ACC112 (cell line): ENCODE results near the gene AARSD1.

ENCODE experiments used
- H2AFZ ChIP-seq: fragments of 200-600 bp; sonication (generic); one replicate; pipeline ENCODE4 v1.6.0; 2017; ENCODE audit warnings: antibody characterized with exemption, low read length; ENCODE audit not compliant: unreplicated experiment
- H3K27ac ChIP-seq: fragments of 200-600 bp; sonication (generic); 2 replicates; pipeline ENCODE4 v1.5.1; 2014; ENCODE audit warnings: low read depth, mild to moderate bottlenecking, antibody characterized with exemption, low read length, moderate library complexity
- H3K27me3 ChIP-seq: fragments of 200-600 bp; sonication (generic); 2 replicates; pipeline ENCODE4 v1.6.1; 2014; ENCODE audit warnings: mild to moderate bottlenecking, antibody characterized with exemption, low read length, moderate library complexity, mixed read lengths; ENCODE audit not compliant: insufficient read depth
- H3K36me3 ChIP-seq: fragments of 200-600 bp; sonication (generic); 2 replicates; pipeline ENCODE4 v1.6.1; 2016; ENCODE audit warnings: mild to moderate bottlenecking, antibody characterized with exemption, low read length, moderate library complexity, mixed read lengths; ENCODE audit not compliant: insufficient read depth
- H3K4me1 ChIP-seq: fragments of 200-600 bp; sonication (generic); one replicate; pipeline ENCODE4 v1.6.1; 2016; ENCODE audit warnings: low read length, mixed read lengths; ENCODE audit not compliant: insufficient read depth, unreplicated experiment, control insufficient read depth
- H3K4me3 ChIP-seq: fragments of 200-600 bp; sonication (generic); 2 replicates; pipeline ENCODE4 v1.5.1; 2014; ENCODE audit warnings: mild to moderate bottlenecking, low read depth, low read length
- H3K79me2 ChIP-seq: fragments of 200-600 bp; sonication (generic); one replicate; pipeline ENCODE4 v1.6.0; 2016; ENCODE audit warnings: low read length; ENCODE audit not compliant: control insufficient read depth, unreplicated experiment, insufficient read depth

Gene AARSD1

GRCh38 chr17:42906772-42907446 is 57.3 kb downstream of the AARSD1 start:
- Histone ChIP-seq H3K4me1 (no peaks in the 10 kb centered on the region), H2AFZ (no peak overlapping the region), H3K27me3 (peaks cover 34% of the 10 kb centered on the region), H3K27ac (no peak overlapping the region), H3K36me3 (no peaks in the 10 kb centered on the region), H3K4me3 (no peak overlapping the region), H3K79me2 (no peaks in the 10 kb centered on the region)

- peaks cover 26% of the 10 kb centered on the region for H3K27me3 ChIP-seq
- H3K27ac ChIP-seq: no peak overlapping the region
- H3K79me2 ChIP-seq: no peaks in the 10 kb centered on the region
- no peaks in the 10 kb centered on the region for H3K36me3 ChIP-seq
- H2AFZ ChIP-seq: no peak overlapping the region
- no peaks in the 10 kb centered on the region for H3K4me1 ChIP-seq
- H3K4me3 ChIP-seq: no peak overlapping the region
Observed at GRCh38 chr17:42904110-42904469, 60.2 kb downstream of the AARSD1 start.

- no peak overlapping the region for H3K27ac ChIP-seq
Observed at GRCh38 chr17:42901535-42902229, 62.6 kb downstream of the AARSD1 start.

More at GRCh38 chr17:42901535-42902229, 62.6 kb downstream of the AARSD1 start:
- H3K79me2 ChIP-seq: no peaks in the 10 kb centered on the region
- H3K4me3 ChIP-seq: no peak overlapping the region
- H2AFZ ChIP-seq: no peak overlapping the region
- no peaks in the 10 kb centered on the region for H3K4me1 ChIP-seq
- H3K36me3 ChIP-seq: no peaks in the 10 kb centered on the region
- H3K27me3 ChIP-seq: peaks cover 14% of the 10 kb centered on the region
